Osteoblast (primary cell): ENCODE measurements around the gene EBF4. TPM values are rescaled to one million over a fixed set of nuclear protein-coding genes. Genes with fewer than 3 reads are reported as not detected.

Experiments used
- DNase-seq: peaks from one replicate; pipeline ENCODE4 v3.0.0; 2011; ENCODE audit warnings: low spot score, mixed read lengths; ENCODE audit not compliant: insufficient read length; ENCODE audit errors: missing footprints
- H2AFZ ChIP-seq: 2 replicates; pipeline ENCODE4 v1.6.0; 2011; ENCODE audit warnings: mild to moderate bottlenecking, low read length
- H3K27ac ChIP-seq: 2 replicates; pipeline ENCODE4 v1.5.1; 2011; ENCODE audit warnings: mild to moderate bottlenecking, low read depth, low read length, moderate library complexity
- H3K27me3 ChIP-seq: 2 replicates; pipeline ENCODE4 v1.6.0; 2012; ENCODE audit warnings: mild to moderate bottlenecking, control low read depth, inconsistent platforms, low read length, moderate library complexity; ENCODE audit not compliant: insufficient read depth
- H3K36me3 ChIP-seq: 2 replicates; pipeline ENCODE4 v1.5.1; 2011; ENCODE audit warnings: mild to moderate bottlenecking, low read length, control low read depth, moderate library complexity; ENCODE audit not compliant: insufficient read depth
- H3K4me1 ChIP-seq: 2 replicates; pipeline ENCODE4 v1.5.1; 2011; ENCODE audit warnings: mild to moderate bottlenecking, low read length, control low read depth, moderate library complexity; ENCODE audit not compliant: insufficient read depth
- H3K4me2 ChIP-seq: 2 replicates; pipeline ENCODE4 v1.6.0; 2011; ENCODE audit warnings: mild to moderate bottlenecking, low read length; ENCODE audit not compliant: insufficient read depth
- H3K4me3 ChIP-seq: fragments of 200-600 bp; sonication (generic); 3 replicates; pipeline ENCODE4 v1.5.1; 2012; ENCODE audit warnings: mild to moderate bottlenecking, low read length, inconsistent platforms; ENCODE audit not compliant: insufficient read depth
- H3K79me2 ChIP-seq: 2 replicates; pipeline ENCODE4 v1.6.0; 2012; ENCODE audit warnings: mild to moderate bottlenecking, low read length, control low read depth, inconsistent platforms; ENCODE audit not compliant: insufficient read depth
- H3K9me3 ChIP-seq: 2 replicates; pipeline ENCODE4 v1.5.1; 2011; ENCODE audit warnings: low read depth, low read length, control low read depth
- H4K20me1 ChIP-seq: 2 replicates; pipeline ENCODE4 v1.6.0; 2012; ENCODE audit warnings: mild to moderate bottlenecking, low read length, control low read depth; ENCODE audit not compliant: insufficient read depth
- total RNA-seq: library from RNA; depleted of rRNA; stranded (reverse); fragments of >200 nt; gene quantifications from 2 replicates; pipeline ENCODE4 v1.2.3, GENCODE V29; 2012
- TF ChIP-seq, protein P1 (sequence below): IDR thresholded peaks from 2 replicates; pipeline ENCODE4 v1.5.1; 2011; ENCODE audit warnings: mild to moderate bottlenecking, low read depth, low read length, moderate library complexity; ENCODE audit errors: extremely low read depth

The EBF4 gene
- total RNA-seq, 1 donor, result under 0.01 TPM

GRCh38 chr20:2654831-2655230, 37.7 kb upstream of the EBF4 start:
- H3K4me1 ChIP-seq, result peaks cover 22% of the 10 kb centered on the region
- H3K4me2 ChIP-seq, result peak overlapping the region; percentile 100
- H3K27ac ChIP-seq, result peak overlapping the region; percentile 30
- no peak overlapping the region for H3K4me3 ChIP-seq
- no peaks in the 10 kb centered on the region for H3K27me3 ChIP-seq
- H2AFZ ChIP-seq, result no peak overlapping the region
- H3K9me3 ChIP-seq, result no peaks in the 10 kb centered on the region
- TF ChIP-seq, protein P1, sequence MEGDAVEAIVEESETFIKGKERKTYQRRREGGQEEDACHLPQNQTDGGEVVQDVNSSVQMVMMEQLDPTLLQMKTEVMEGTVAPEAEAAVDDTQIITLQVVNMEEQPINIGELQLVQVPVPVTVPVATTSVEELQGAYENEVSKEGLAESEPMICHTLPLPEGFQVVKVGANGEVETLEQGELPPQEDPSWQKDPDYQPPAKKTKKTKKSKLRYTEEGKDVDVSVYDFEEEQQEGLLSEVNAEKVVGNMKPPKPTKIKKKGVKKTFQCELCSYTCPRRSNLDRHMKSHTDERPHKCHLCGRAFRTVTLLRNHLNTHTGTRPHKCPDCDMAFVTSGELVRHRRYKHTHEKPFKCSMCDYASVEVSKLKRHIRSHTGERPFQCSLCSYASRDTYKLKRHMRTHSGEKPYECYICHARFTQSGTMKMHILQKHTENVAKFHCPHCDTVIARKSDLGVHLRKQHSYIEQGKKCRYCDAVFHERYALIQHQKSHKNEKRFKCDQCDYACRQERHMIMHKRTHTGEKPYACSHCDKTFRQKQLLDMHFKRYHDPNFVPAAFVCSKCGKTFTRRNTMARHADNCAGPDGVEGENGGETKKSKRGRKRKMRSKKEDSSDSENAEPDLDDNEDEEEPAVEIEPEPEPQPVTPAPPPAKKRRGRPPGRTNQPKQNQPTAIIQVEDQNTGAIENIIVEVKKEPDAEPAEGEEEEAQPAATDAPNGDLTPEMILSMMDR, result no peak
- H3K79me2 ChIP-seq, result peaks cover 53% of the 10 kb centered on the region
- peaks cover 44% of the 10 kb centered on the region for H4K20me1 ChIP-seq
- no peak for DNase-seq
- peaks cover 58% of the 10 kb centered on the region for H3K36me3 ChIP-seq

DNA sequence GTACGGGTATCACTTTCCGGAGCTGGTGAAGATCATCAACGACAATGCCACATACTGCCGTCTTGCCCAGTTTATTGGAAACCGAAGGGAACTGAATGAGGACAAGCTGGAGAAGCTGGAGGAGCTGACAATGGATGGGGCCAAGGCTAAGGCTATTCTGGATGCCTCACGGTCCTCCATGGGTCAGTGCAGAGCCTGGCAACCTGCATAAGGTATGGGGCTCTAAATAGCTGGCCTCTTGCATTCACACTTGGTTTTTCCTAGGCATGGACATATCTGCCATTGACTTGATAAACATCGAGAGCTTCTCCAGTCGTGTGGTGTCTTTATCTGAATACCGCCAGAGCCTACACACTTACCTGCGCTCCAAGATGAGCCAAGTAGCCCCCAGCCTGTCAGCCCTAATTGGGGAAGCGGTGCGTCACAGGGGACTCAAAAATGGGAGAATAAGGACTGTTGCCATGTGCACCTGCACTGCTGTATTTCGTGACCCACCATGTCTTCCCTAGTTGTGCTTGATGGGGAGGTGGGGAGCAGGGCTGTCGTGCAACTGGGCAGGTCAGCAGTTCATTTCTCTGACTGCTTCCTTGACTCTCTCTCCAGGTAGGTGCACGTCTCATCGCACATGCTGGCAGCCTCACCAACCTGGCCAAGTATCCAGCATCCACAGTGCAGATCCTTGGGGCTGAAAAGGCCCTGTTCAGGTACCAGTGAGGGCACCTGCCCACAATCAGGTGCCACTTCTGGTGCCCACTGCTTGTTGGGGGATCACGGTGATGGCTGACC, 37.1 kb upstream of the EBF4 start:
- H3K4me2 ChIP-seq, result no peak overlapping the region
- peaks cover 65% of the 10 kb centered on the region for H3K36me3 ChIP-seq

DNA sequence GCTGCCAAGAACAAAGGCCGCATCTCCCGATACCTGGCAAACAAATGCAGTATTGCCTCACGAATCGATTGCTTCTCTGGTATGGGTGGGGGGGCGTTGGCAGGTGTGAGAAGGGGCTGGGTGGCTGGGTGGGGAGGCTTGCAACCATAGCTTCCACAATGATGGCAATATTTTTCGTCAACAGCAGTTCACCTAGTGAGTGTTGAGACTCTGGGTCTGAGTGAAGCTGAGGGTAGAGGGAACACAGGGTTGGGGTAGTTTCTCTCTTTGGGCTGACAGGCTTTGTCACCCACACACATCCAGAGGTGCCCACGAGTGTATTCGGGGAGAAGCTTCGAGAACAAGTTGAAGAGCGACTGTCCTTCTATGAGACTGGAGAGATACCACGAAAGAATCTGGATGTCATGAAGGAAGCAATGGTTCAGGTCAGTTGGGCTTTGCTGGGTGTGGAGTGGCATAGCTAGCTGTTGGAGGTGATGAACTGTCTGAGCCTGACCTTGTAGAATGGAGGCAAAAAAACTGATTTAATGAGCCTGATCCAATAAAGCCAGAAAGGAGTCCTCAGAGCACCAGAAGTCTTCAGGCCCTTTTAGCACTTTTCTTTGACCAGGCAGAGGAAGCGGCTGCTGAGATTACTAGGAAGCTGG, 36.0 kb upstream of the EBF4 start:
- no peak for DNase-seq
- Histone ChIP-seq H3K9me3 (no peaks in the 10 kb centered on the region), H3K27me3 (no peaks in the 10 kb centered on the region), H3K4me3 (no peak overlapping the region), H4K20me1 (peaks cover 44% of the 10 kb centered on the region), H3K79me2 (peaks cover 45% of the 10 kb centered on the region), H2AFZ (no peak overlapping the region), H3K27ac (no peak overlapping the region), H3K4me2 (no peak overlapping the region), H3K36me3 (peaks cover 69% of the 10 kb centered on the region), H3K4me1 (peaks cover 16% of the 10 kb centered on the region)
- TF ChIP-seq, protein P1, result no peak

More for the DNA sequence above, 37.1 kb upstream of the EBF4 start:
- no peak overlapping the region for H3K4me3 ChIP-seq
- H3K9me3 ChIP-seq, result no peaks in the 10 kb centered on the region
- H3K27me3 ChIP-seq, result no peaks in the 10 kb centered on the region
- peaks cover 49% of the 10 kb centered on the region for H3K79me2 ChIP-seq
- H4K20me1 ChIP-seq, result peaks cover 44% of the 10 kb centered on the region
- TF ChIP-seq, protein P1, result no peak
- H2AFZ ChIP-seq, result no peak overlapping the region
- H3K4me1 ChIP-seq, result peaks cover 22% of the 10 kb centered on the region
- no peak for DNase-seq
- H3K27ac ChIP-seq, result peak overlapping the region; percentile 3

DNA sequence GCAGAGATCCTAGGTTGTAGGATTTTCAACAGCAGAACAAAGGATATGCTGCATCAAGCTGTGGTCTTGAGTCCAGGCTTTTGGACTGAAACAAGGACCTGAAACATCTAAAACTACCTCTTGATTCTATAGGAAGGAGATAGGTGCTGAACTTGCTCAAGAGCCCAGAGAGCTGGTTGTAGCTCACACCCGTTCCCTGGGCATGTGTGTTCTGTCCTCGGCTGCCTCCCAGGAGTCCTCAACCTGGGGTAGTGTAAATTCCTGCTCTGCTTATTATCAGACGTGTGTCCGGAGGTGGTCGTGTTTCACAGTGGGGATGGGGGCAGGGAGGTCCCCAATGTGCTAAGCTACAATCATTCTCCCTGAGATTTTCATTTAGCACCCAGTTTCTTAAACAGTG, 35.3 kb upstream of the EBF4 start:
- Histone ChIP-seq H3K4me1 (peaks cover 14% of the 10 kb centered on the region), H3K27ac (no peak overlapping the region), H3K4me3 (no peak overlapping the region), H3K4me2 (no peak overlapping the region), H2AFZ (no peak overlapping the region), H3K9me3 (no peaks in the 10 kb centered on the region), H3K36me3 (peaks cover 74% of the 10 kb centered on the region), H3K27me3 (no peaks in the 10 kb centered on the region), H4K20me1 (peaks cover 44% of the 10 kb centered on the region), H3K79me2 (peaks cover 49% of the 10 kb centered on the region)
- no peak for DNase-seq
- TF ChIP-seq, protein P1, result no peak
